GM04503 (cell line): Measurements from ENCODE around the gene SLC22A5.
A peak's percentile ranks its signal among the peaks of the same experiment; 100 is the strongest.
"Not testable (repeated sequence)": the region's sequence is repeated elsewhere in the genome, so short reads cannot be mapped to it uniquely, and the experiment has no call there.

Experiments used
- DNase-seq: peaks from one replicate; pipeline ENCODE4 v3.0.0-alpha.2; 2012; ENCODE audit warnings: low read depth

SLC22A5 gene

GRCh38 chr5:132388244-132389050 is 18.9 kb downstream of the SLC22A5 start:
- DNase-seq: peak; percentile 40

- no peak for DNase-seq
Observed at GRCh38 chr5:132389051-132389331, 19.5 kb downstream of the SLC22A5 start.

- DNase-seq: peak; percentile 98
Observed at GRCh38 chr5:132389585-132390286, 20.2 kb downstream of the SLC22A5 start.

- DNase-seq: no peak
Observed at GRCh38 chr5:132391247-132391646, 21.7 kb downstream of the SLC22A5 start.

GRCh38 chr5:132391870-132392269 is 22.4 kb downstream of the SLC22A5 start:
- no peak for DNase-seq

- no peak for DNase-seq
Observed at GRCh38 chr5:132392411-132392810, 22.9 kb downstream of the SLC22A5 start.

- DNase-seq: no peak
Observed at GRCh38 chr5:132392978-132393825, 23.7 kb downstream of the SLC22A5 start.

GRCh38 chr5:132394667-132395259 is 25.3 kb downstream of the SLC22A5 start:
- DNase-seq: no peak

GRCh38 chr5:132396589-132397031 is 27.1 kb downstream of the SLC22A5 start:
- no peak for DNase-seq

GRCh38 chr5:132397224-132397623 is 27.7 kb downstream of the SLC22A5 start:
- DNase-seq: no peak

GRCh38 chr5:132397936-132398675 is 28.6 kb downstream of the SLC22A5 start:
- DNase-seq: not testable (repeated sequence)

GRCh38 chr5:132404041-132404440 is 34.5 kb downstream of the SLC22A5 start:
- not testable (repeated sequence) for DNase-seq

GRCh38 chr5:132405646-132406045 is 36.1 kb downstream of the SLC22A5 start:
- DNase-seq: no peak

GRCh38 chr5:132406144-132406783 is 36.8 kb downstream of the SLC22A5 start:
- DNase-seq: no peak

- DNase-seq: no peak
Observed at GRCh38 chr5:132407970-132408369, 38.5 kb downstream of the SLC22A5 start.

GRCh38 chr5:132408456-132408855 is 38.9 kb downstream of the SLC22A5 start:
- no peak for DNase-seq

- DNase-seq: no peak
Observed at GRCh38 chr5:132408965-132409364, 39.5 kb downstream of the SLC22A5 start.

GRCh38 chr5:132410451-132411303 is 41.2 kb downstream of the SLC22A5 start:
- no peak for DNase-seq

- DNase-seq: no peak
Observed at GRCh38 chr5:132411304-132412013, 41.9 kb downstream of the SLC22A5 start.
